OCI-LY3 (cell line): ENCODE data around the gene PLA2G4A.

ENCODE experiments used
- EZH2phosphoT487 ChIP-seq: fragments of 200-600 bp; shearing (Covaris generic); IDR thresholded peaks from 2 replicates; pipeline ENCODE4 v1.6.1; 2018; ENCODE audit warnings: antibody characterized with exemption, mixed run types, low read depth
- TF ChIP-seq, protein P1 (sequence below): fragments of 200-600, 300-600 bp; sonication (generic); IDR thresholded peaks from 2 replicates; pipeline ENCODE4 v1.5.1; 2014; ENCODE audit warnings: antibody characterized with exemption, low read length, low read depth

GRCh38 chr1:186813420-186813819 lies 15.3 kb upstream of the PLA2G4A start:
- TF ChIP-seq, protein P1, sequence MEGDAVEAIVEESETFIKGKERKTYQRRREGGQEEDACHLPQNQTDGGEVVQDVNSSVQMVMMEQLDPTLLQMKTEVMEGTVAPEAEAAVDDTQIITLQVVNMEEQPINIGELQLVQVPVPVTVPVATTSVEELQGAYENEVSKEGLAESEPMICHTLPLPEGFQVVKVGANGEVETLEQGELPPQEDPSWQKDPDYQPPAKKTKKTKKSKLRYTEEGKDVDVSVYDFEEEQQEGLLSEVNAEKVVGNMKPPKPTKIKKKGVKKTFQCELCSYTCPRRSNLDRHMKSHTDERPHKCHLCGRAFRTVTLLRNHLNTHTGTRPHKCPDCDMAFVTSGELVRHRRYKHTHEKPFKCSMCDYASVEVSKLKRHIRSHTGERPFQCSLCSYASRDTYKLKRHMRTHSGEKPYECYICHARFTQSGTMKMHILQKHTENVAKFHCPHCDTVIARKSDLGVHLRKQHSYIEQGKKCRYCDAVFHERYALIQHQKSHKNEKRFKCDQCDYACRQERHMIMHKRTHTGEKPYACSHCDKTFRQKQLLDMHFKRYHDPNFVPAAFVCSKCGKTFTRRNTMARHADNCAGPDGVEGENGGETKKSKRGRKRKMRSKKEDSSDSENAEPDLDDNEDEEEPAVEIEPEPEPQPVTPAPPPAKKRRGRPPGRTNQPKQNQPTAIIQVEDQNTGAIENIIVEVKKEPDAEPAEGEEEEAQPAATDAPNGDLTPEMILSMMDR, result no peak
- TF ChIP-seq EZH2phosphoT487, result no peak
